OCI-LY1 (cell line): ENCODE measurements around the gene CFAP52.

ENCODE experiments used
- CTCF ChIP-seq: fragments of 200-600 bp; sonication (generic), shearing (Covaris generic); IDR thresholded peaks from 2 replicates; pipeline ENCODE4 v1.5.1; 2017; ENCODE audit warnings: mild to moderate bottlenecking, antibody characterized with exemption, low read length, moderate library complexity, mixed read lengths
- EZH2 ChIP-seq: fragments of 200-600 bp; sonication (generic), shearing (Covaris generic); IDR thresholded peaks from 2 replicates; pipeline ENCODE4 v1.8.0; 2017; ENCODE audit warnings: borderline replicate concordance, mixed run types, mild to moderate bottlenecking, antibody characterized with exemption, low read length, moderate library complexity, mixed read lengths

GRCh38 chr17:9644910-9645751 lies 68.7 kb downstream of the CFAP52 start, which contains the start of gene USP43:
- no peak for TF ChIP-seq CTCF
- TF ChIP-seq EZH2 = no peak
